ENCODE results near the gene AGTR1.

AGTR1 gene

GRCh38 chr3:148697306-148698189, at the start of gene AGTR1:
TSS of gene AGTR1 (plus strand) at chr3:148697903. CDS start at chr3:148741036, 43,133 bp downstream.
- Mint-ChIP-seq H3K27ac (no peak within 1 kb of the TSS), H3K27me3 (ENCODE audit: low read depth) (peaks cover 22% of the 10 kb centered on the region), H3K36me3 (ENCODE audit: low read depth) (no peaks in the 10 kb centered on the region), H3K9me3 (no peaks in the 10 kb centered on the region), H3K4me1 (ENCODE audit: low read depth) (no peaks in the 10 kb centered on the region), H3K4me3 (no peak within 1 kb of the TSS)
- DNase-seq (ENCODE audit: low spot score), result no peak

GRCh38 chr3:148648685-148649352, 48.9 kb upstream of the AGTR1 start:
- no peaks in the 10 kb centered on the region for H3K4me1 Mint-ChIP-seq (ENCODE audit: low read depth)
- H3K9me3 Mint-ChIP-seq, result no peaks in the 10 kb centered on the region
- H3K27me3 Mint-ChIP-seq (ENCODE audit: low read depth), result no peaks in the 10 kb centered on the region
- no peak overlapping the region for H3K4me3 Mint-ChIP-seq
- H3K27ac Mint-ChIP-seq, result no peak overlapping the region
- DNase-seq (ENCODE audit: low spot score), result no peak
- H3K36me3 Mint-ChIP-seq (ENCODE audit: low read depth), result no peaks in the 10 kb centered on the region

- Mint-ChIP-seq H3K27ac (no peak overlapping the region), H3K9me3 (no peaks in the 10 kb centered on the region), H3K4me1 (ENCODE audit: low read depth) (no peaks in the 10 kb centered on the region), H3K4me3 (no peak overlapping the region), H3K36me3 (ENCODE audit: low read depth) (no peaks in the 10 kb centered on the region), H3K27me3 (ENCODE audit: low read depth) (no peaks in the 10 kb centered on the region)
- DNase-seq (ENCODE audit: low spot score), result no peak
These were observed 46.2 kb upstream of the AGTR1 start for GRCh38 chr3:148651549-148651948.

GRCh38 chr3:148654433-148654832, 43.3 kb upstream of the AGTR1 start:
- H3K27ac Mint-ChIP-seq, result no peak overlapping the region
- no peaks in the 10 kb centered on the region for H3K27me3 Mint-ChIP-seq (ENCODE audit: low read depth)
- no peaks in the 10 kb centered on the region for H3K9me3 Mint-ChIP-seq
- H3K36me3 Mint-ChIP-seq (ENCODE audit: low read depth), result no peaks in the 10 kb centered on the region
- H3K4me3 Mint-ChIP-seq, result no peak overlapping the region
- no peak for DNase-seq (ENCODE audit: low spot score)
- no peaks in the 10 kb centered on the region for H3K4me1 Mint-ChIP-seq (ENCODE audit: low read depth)

GRCh38 chr3:148657470-148657869, 40.2 kb upstream of the AGTR1 start:
- Mint-ChIP-seq H3K27me3 (ENCODE audit: low read depth) (no peaks in the 10 kb centered on the region), H3K27ac (no peak overlapping the region), H3K4me1 (ENCODE audit: low read depth) (no peaks in the 10 kb centered on the region), H3K36me3 (ENCODE audit: low read depth) (no peaks in the 10 kb centered on the region), H3K9me3 (no peaks in the 10 kb centered on the region), H3K4me3 (no peak overlapping the region)
- no peak for DNase-seq (ENCODE audit: low spot score)

DNA sequence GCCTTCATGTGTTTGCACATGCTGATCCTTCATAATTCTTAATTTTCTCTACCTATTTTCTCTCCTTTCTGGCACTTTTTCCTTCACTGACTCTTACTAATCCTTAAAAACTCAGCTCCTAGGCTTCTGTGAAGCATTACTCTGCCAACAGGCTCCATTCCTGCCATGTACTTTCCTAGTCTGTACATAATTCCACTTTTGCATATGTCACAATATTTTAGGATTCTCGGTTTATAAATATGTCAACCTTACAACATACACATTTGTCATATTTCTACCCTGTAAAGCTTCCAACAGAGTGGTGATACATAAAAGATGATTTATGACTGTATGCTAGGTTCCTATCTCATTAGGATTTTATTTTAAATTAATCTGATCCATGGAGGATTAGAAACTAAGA, 38.2 kb upstream of the AGTR1 start:
- Mint-ChIP-seq H3K27me3 (ENCODE audit: low read depth) (no peaks in the 10 kb centered on the region), H3K4me3 (no peak overlapping the region), H3K4me1 (ENCODE audit: low read depth) (no peaks in the 10 kb centered on the region), H3K27ac (no peak overlapping the region), H3K36me3 (ENCODE audit: low read depth) (no peaks in the 10 kb centered on the region), H3K9me3 (no peaks in the 10 kb centered on the region)
- no peak for DNase-seq (ENCODE audit: low spot score)

GRCh38 chr3:148680289-148680688, 17.4 kb upstream of the AGTR1 start:
- Mint-ChIP-seq H3K27me3 (ENCODE audit: low read depth) (no peaks in the 10 kb centered on the region), H3K27ac (no peak overlapping the region), H3K9me3 (no peaks in the 10 kb centered on the region), H3K36me3 (ENCODE audit: low read depth) (no peaks in the 10 kb centered on the region), H3K4me3 (no peak overlapping the region), H3K4me1 (ENCODE audit: low read depth) (no peaks in the 10 kb centered on the region)
- no peak for DNase-seq (ENCODE audit: low spot score)

- no peaks in the 10 kb centered on the region for H3K9me3 Mint-ChIP-seq
- no peaks in the 10 kb centered on the region for H3K27me3 Mint-ChIP-seq (ENCODE audit: low read depth)
- no peaks in the 10 kb centered on the region for H3K4me1 Mint-ChIP-seq (ENCODE audit: low read depth)
- H3K36me3 Mint-ChIP-seq (ENCODE audit: low read depth), result no peaks in the 10 kb centered on the region
- no peak for DNase-seq (ENCODE audit: low spot score)
- H3K4me3 Mint-ChIP-seq, result no peak overlapping the region
- H3K27ac Mint-ChIP-seq, result no peak overlapping the region
These were observed 16.6 kb upstream of the AGTR1 start for GRCh38 chr3:148681080-148681479.

DNA sequence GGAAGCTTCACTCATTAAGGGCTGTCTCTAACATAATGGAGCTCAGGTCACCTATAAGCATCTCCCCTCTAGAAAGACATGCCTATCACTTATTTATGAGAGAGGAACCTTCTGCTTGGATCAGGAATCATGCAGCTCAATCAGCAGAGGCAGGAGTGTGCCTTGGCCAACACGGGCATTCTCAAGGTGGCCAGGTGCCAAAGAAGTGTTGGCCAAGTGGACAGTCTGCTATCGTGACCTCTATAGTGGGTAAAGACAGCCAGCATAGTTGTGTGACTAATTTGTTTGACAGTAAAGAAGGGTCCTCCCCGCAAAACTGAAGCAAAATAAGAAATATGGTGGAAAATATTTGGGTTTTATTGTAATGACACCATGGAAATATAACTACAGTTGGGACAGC, 14.7 kb upstream of the AGTR1 start:
- Mint-ChIP-seq H3K4me3 (no peak overlapping the region), H3K27me3 (ENCODE audit: low read depth) (no peaks in the 10 kb centered on the region), H3K4me1 (ENCODE audit: low read depth) (no peaks in the 10 kb centered on the region), H3K36me3 (ENCODE audit: low read depth) (no peaks in the 10 kb centered on the region), H3K27ac (no peak overlapping the region), H3K9me3 (no peaks in the 10 kb centered on the region)
- no peak for DNase-seq (ENCODE audit: low spot score)

DNA sequence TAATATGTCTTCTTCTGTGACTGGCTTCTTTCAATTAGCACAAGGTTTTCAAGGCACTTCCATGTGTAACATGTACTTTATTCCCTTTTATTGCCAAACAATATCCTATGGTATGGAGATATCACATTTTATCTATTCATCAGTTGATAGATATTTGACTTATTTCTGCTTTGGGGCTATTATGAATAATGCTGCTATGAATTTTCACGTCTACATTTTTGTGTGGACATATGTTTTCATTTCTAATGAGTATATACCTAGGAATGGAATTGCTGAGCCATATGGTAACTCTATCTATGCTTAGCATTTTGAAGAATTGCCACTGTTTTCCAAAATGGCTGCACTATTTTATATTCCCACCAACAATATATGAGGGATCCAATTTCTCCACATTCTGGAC, 3.6 kb upstream of the AGTR1 start:
- H3K9me3 Mint-ChIP-seq, result no peaks in the 10 kb centered on the region
- no peak for DNase-seq (ENCODE audit: low spot score)
- H3K4me3 Mint-ChIP-seq, result no peak overlapping the region
- no peak overlapping the region for H3K27ac Mint-ChIP-seq
- H3K36me3 Mint-ChIP-seq (ENCODE audit: low read depth), result no peaks in the 10 kb centered on the region
- H3K4me1 Mint-ChIP-seq (ENCODE audit: low read depth), result no peaks in the 10 kb centered on the region
- peaks cover 15% of the 10 kb centered on the region for H3K27me3 Mint-ChIP-seq (ENCODE audit: low read depth)

GRCh38 chr3:148698190-148698810, 597 bp downstream of the AGTR1 start:
- Mint-ChIP-seq H3K4me1 (ENCODE audit: low read depth) (no peaks in the 10 kb centered on the region), H3K27me3 (ENCODE audit: low read depth) (peaks cover 22% of the 10 kb centered on the region), H3K36me3 (ENCODE audit: low read depth) (no peaks in the 10 kb centered on the region), H3K9me3 (no peaks in the 10 kb centered on the region), H3K27ac (no peak overlapping the region), H3K4me3 (no peak overlapping the region)
- DNase-seq (ENCODE audit: low spot score), result no peak

- no peaks in the 10 kb centered on the region for H3K9me3 Mint-ChIP-seq
- DNase-seq (ENCODE audit: low spot score), result no peak
- H3K27me3 Mint-ChIP-seq (ENCODE audit: low read depth), result no peaks in the 10 kb centered on the region
- no peak overlapping the region for H3K4me3 Mint-ChIP-seq
- H3K36me3 Mint-ChIP-seq (ENCODE audit: low read depth), result no peaks in the 10 kb centered on the region
- H3K4me1 Mint-ChIP-seq (ENCODE audit: low read depth), result no peaks in the 10 kb centered on the region
- H3K27ac Mint-ChIP-seq, result no peak overlapping the region
These were observed 7.6 kb downstream of the AGTR1 start for GRCh38 chr3:148705314-148705713.

DNA sequence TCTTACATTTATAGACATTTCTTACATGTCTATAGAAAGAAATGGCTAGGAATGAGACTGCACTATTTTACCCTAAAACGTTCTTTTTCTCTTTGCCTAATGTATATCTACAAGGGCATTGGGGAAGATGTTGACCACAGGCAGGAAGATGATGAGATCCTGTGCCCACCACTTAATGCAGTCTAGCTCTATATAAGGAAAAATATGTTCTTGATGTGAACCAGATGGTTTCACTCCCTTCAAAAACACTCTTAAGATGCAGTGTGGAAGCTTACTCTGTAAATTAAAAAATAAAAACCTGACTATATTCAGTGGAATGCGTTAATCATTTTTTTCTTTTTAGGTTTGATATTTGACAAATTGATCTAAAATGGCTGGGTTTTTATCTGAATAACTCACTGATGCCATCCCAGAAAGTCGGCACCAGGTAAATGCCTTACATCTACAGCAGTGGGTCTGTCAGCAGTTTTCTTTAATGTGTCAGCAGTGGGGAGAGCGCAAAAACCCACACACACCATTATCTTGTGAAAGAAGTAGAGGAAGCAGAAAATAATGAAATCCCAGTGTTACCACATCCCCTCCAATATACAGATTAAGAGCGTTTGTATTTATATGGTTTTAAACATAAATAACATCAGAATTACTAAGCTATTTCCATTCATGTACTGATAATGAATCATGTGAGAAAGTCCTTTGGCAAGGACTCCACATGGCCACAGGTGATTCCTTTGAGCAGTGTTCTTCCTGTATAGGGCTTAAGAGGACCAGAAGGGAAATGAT, 10.1 kb downstream of the AGTR1 start:
- no peak overlapping the region for H3K4me3 Mint-ChIP-seq
- no peak for DNase-seq (ENCODE audit: low spot score)
- H3K36me3 Mint-ChIP-seq (ENCODE audit: low read depth), result no peaks in the 10 kb centered on the region
- no peak overlapping the region for H3K27ac Mint-ChIP-seq
- H3K4me1 Mint-ChIP-seq (ENCODE audit: low read depth), result no peaks in the 10 kb centered on the region
- no peaks in the 10 kb centered on the region for H3K27me3 Mint-ChIP-seq (ENCODE audit: low read depth)
- H3K9me3 Mint-ChIP-seq, result no peaks in the 10 kb centered on the region

DNA sequence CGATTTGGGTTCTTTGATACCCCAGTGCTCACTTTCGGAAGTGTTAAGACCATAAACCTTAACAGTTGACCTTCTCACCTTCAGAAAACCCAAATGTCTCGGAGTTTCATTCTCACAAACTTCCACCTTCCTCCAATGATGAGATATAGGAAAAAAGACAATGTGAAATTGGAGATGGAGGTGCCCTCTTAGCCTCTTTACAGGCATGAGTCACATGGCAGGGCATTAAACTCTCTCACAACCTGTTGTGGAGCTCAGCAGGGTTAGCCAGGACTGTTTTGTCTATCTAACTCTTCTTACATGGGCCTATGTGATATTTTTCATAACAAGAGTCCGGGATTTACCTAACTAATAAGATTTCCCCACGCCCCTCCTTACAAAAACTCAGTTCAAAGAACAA, 10.7 kb downstream of the AGTR1 start:
- H3K27ac Mint-ChIP-seq, result no peak overlapping the region
- no peaks in the 10 kb centered on the region for H3K9me3 Mint-ChIP-seq
- no peak for DNase-seq (ENCODE audit: low spot score)
- no peaks in the 10 kb centered on the region for H3K4me1 Mint-ChIP-seq (ENCODE audit: low read depth)
- H3K36me3 Mint-ChIP-seq (ENCODE audit: low read depth), result no peaks in the 10 kb centered on the region
- no peak overlapping the region for H3K4me3 Mint-ChIP-seq
- no peaks in the 10 kb centered on the region for H3K27me3 Mint-ChIP-seq (ENCODE audit: low read depth)

All from T-helper 2 cell treated with Interferon-gamma antibody and Interleukin-4, amounts not matched to agents 5 μg/mL and 100 μg/mL, for 36 hours (primary cell).